Duodenal mucosa (tissue), 2 donors: ENCODE data around the gene ASAP3.

Experiments
- H3K27ac ChIP-seq: one replicate; pipeline ENCODE4 v1.7.0; 2013; ENCODE audit warnings: low read depth, low read length
- H3K27me3 ChIP-seq, 2 donors: one replicate each; pipeline ENCODE4 v1.7.0; 2013; ENCODE audit warnings: low read length in 2 of 2, control low read depth in 1 of 2; ENCODE audit not compliant: insufficient read depth in 2 of 2, control insufficient read depth in 1 of 2
- H3K36me3 ChIP-seq, 2 donors: one replicate each; pipeline ENCODE4 v1.7.0; 2013; ENCODE audit warnings: low read length in 2 of 2, control low read depth in 1 of 2; ENCODE audit not compliant: insufficient read depth in 2 of 2, control insufficient read depth in 1 of 2
- H3K4me1 ChIP-seq, 2 donors: one replicate each; pipeline ENCODE4 v1.7.0; 2013; ENCODE audit warnings: low read length in 2 of 2, control low read depth in 1 of 2; ENCODE audit not compliant: insufficient read depth in 2 of 2, control insufficient read depth in 1 of 2
- H3K4me3 ChIP-seq, 2 donors: one replicate each; pipeline ENCODE4 v1.7.0; 2013; ENCODE audit warnings: low read length in 2 of 2, low read depth in 1 of 2
- H3K9ac ChIP-seq, 2 donors: one replicate each; pipeline ENCODE4 v1.7.0; 2013; ENCODE audit warnings: low read length in 2 of 2, low read depth in 1 of 2
- H3K9me3 ChIP-seq, 2 donors: one replicate each; pipeline ENCODE4 v1.7.0; 2013; ENCODE audit warnings: low read length in 2 of 2, control low read depth in 1 of 2; ENCODE audit not compliant: control insufficient read depth in 1 of 2

Gene ASAP3

DNA sequence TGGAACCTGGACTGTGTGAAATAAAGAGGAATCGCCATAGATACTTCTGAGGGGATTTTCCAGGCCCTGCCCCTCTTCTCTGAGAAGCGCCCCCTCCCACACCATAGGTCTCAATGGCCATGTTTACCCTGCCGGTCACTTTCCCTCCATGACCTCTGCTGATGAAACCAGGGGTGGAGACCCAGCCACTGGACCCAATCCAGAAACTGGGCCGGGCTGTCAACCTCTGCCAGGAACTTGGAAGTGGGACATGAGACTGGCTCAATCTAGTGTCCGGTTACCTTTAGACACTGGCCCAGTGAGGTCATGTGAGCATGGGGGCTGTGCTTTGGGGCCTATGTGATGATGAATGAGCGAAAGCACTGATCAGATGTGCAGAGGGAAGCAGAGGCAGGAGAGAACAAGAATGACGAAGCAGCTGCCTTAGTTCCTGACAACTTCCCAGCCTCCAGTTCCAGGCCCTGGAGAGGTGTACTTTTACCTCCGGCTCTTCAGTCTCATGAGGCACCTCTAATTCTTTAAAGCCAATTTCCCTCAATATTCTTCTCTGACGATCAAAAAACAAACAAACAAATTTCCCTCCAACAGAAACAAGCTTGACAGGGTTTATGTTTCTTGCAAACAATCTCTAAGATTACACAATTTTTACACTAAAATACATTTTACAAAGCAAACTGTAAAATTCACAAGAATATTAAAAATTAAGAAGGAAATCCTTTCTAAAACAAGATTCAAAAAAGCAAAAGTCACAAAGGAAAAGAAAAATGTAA is 4.9 kb downstream of the ASAP3 start:
- H3K9me3 ChIP-seq = no peaks in the 10 kb centered on the region
- H3K27ac ChIP-seq = no peak overlapping the region
- no peaks in the 10 kb centered on the region for H3K36me3 ChIP-seq
- H3K4me3 ChIP-seq = no peak overlapping the region
- H3K27me3 ChIP-seq = peaks cover 0 to 7% of the 10 kb centered on the region in 2 donors
- H3K4me1 ChIP-seq = peaks cover 9 to 12% of the 10 kb centered on the region in 2 donors
- H3K9ac ChIP-seq = no peak overlapping the region

- Histone ChIP-seq H3K9ac (no peak overlapping the region), H3K36me3 (no peaks in the 10 kb centered on the region), H3K27ac (no peak overlapping the region), H3K27me3 (peaks cover 0 to 3% of the 10 kb centered on the region in 2 donors), H3K4me3 (no peak overlapping the region), H3K4me1 (peaks cover 0 to 4% of the 10 kb centered on the region in 2 donors), H3K9me3 (no peaks in the 10 kb centered on the region)
These were observed 6.4 kb downstream of the ASAP3 start for GRCh38 chr1:23477359-23478144.

GRCh38 chr1:23475641-23476040 is 8.3 kb downstream of the ASAP3 start:
- H3K36me3 ChIP-seq = no peaks in the 10 kb centered on the region
- H3K27ac ChIP-seq = no peak overlapping the region
- H3K9ac ChIP-seq = no peak overlapping the region
- H3K4me3 ChIP-seq = no peak overlapping the region
- H3K9me3 ChIP-seq = no peaks in the 10 kb centered on the region
- H3K4me1 ChIP-seq = peaks cover 0 to 4% of the 10 kb centered on the region in 2 donors
- H3K27me3 ChIP-seq = no peaks in the 10 kb centered on the region

DNA sequence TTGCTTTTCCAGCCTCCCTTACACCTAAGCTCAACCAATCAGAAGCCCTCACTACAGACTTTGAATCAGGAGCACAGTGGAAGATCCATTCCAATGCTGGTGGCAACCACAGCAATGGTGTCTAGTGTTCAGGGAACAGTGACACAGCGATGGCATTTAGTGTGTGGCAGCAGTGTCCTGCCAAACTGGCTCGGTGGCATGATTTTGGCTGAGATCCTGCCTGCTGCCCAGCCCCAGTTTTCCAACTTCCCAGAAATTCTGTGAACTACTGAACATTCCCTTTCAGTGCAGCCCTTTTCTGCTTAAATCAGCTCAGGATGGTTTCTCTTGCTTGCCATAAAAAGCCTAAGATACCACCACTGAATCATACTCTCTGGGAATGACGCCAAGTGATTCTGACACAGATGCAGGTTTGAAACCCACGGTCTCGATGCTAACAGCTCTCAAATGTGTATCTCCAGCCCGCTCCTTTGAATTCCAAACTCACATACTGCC is 8.8 kb downstream of the ASAP3 start:
- Histone ChIP-seq H3K9ac (no peak overlapping the region), H3K27me3 (no peaks in the 10 kb centered on the region), H3K4me3 (no peak overlapping the region), H3K4me1 (peaks cover 0 to 4% of the 10 kb centered on the region in 2 donors), H3K36me3 (no peaks in the 10 kb centered on the region), H3K27ac (no peak overlapping the region), H3K9me3 (no peaks in the 10 kb centered on the region)

DNA sequence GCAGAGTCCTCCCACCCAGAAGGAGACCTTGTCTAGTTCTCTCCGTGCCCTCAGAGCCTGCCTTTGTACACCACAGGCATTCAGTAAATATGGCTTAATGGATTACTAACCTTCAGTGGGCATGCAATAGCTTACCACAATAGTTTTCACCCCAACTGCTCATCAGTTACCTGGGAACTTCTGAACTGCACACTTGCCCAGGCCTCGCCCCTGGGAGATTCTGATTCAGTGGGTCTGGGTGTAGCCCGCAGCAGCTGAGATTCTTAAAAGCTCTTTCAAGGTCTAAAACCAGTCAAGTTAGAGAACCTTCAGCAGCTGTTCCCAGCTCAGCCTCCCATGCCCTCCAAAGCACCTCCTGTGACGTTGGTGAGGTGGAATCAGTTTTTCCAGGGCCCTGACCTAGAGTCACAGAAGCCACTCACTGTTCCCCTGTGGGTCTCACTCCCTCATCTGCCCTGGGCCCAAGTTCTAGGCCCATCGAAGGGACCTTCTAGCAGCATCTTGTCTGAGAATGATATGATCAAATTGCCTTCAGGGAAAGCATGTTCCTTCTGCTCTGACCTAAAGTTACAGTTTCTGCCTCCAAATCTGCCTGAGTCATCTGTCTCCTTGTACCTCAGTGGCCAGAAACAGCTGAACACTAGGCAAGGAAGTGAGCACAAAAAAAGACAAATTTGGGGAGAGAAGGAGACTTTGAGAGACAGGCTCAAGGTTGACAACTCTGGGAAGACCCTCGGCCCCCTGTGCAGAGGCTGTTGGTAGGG is 10.8 kb downstream of the ASAP3 start:
- no peaks in the 10 kb centered on the region for H3K27me3 ChIP-seq
- no peak overlapping the region for H3K9ac ChIP-seq
- H3K27ac ChIP-seq = no peak overlapping the region
- no peaks in the 10 kb centered on the region for H3K9me3 ChIP-seq
- H3K36me3 ChIP-seq = no peaks in the 10 kb centered on the region
- no peak overlapping the region for H3K4me3 ChIP-seq
- no peaks in the 10 kb centered on the region for H3K4me1 ChIP-seq

- no peak overlapping the region for H3K27ac ChIP-seq
- no peaks in the 10 kb centered on the region for H3K27me3 ChIP-seq
- H3K9me3 ChIP-seq = no peaks in the 10 kb centered on the region
- H3K36me3 ChIP-seq = no peaks in the 10 kb centered on the region
- H3K4me3 ChIP-seq = no peak overlapping the region
- no peaks in the 10 kb centered on the region for H3K4me1 ChIP-seq
- no peak overlapping the region for H3K9ac ChIP-seq
These were observed 11.5 kb downstream of the ASAP3 start for GRCh38 chr1:23472351-23473036.

DNA sequence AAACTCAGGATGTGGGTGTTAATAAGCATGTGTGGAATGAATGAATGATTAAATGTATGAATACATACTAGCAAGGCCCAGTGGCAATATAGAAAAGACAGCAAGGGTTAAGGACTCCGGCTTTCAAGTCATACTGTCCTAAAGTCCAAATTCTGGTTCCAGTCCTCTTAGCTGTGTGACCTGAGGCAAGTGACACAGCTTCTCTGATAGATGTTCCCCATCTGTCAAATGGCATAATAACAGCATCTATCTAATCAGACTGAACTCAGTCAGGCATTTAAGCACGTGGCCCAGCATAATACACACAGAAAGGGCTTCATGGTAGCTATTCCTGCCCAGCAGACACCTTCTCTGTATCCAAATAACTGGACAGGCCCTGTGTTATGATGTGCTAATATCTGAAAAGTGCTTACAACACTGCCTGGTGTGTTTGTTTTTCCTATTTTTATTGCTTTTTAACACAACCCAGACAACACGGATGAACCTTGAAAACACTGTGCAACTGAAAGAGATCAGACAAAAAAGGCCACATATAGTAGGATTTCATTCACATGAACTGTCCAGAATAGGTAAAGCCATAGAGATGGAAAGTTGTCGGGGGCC is 12.4 kb downstream of the ASAP3 start:
- no peak overlapping the region for H3K9ac ChIP-seq
- no peak overlapping the region for H3K27ac ChIP-seq

GRCh38 chr1:23470282-23471070 is 13.5 kb downstream of the ASAP3 start:
- no peak overlapping the region for H3K27ac ChIP-seq
- no peaks in the 10 kb centered on the region for H3K4me1 ChIP-seq
- H3K4me3 ChIP-seq = no peak overlapping the region
- no peaks in the 10 kb centered on the region for H3K27me3 ChIP-seq
- H3K36me3 ChIP-seq = no peaks in the 10 kb centered on the region
- H3K9ac ChIP-seq = no peak overlapping the region
- no peaks in the 10 kb centered on the region for H3K9me3 ChIP-seq

More for the DNA sequence above, 12.4 kb downstream of the ASAP3 start:
- no peaks in the 10 kb centered on the region for H3K9me3 ChIP-seq
- H3K4me1 ChIP-seq = no peaks in the 10 kb centered on the region
- no peak overlapping the region for H3K4me3 ChIP-seq
- H3K27me3 ChIP-seq = no peaks in the 10 kb centered on the region
- H3K36me3 ChIP-seq = no peaks in the 10 kb centered on the region
